ENCODE measurements around the gene CENPT.
"Not testable (repeated sequence)": the region's sequence is repeated elsewhere in the genome, so short reads cannot be mapped to it uniquely, and the experiment has no call there.

The CENPT gene

GRCh38 chr16:67841198-67841815 is 6.2 kb downstream of the CENPT start:
- Histone ChIP-seq H3K27ac (peak overlapping the region; percentile 95; the same call in 1 of the 2 replicates), H3K4me2 (peak overlapping the region; percentile 37), H3K4me1 (peaks cover 38% of the 10 kb centered on the region), H3K9ac (peak overlapping the region; percentile 99), H3K9me3 (no peaks in the 10 kb centered on the region), H3K27me3 (no peaks in the 10 kb centered on the region), H4K20me1 (peaks cover 32% of the 10 kb centered on the region), H3K36me3 (no peaks in the 10 kb centered on the region), H3K4me3 (peak overlapping the region; percentile 87; the same call in 1 of the 2 replicates)
- no peak for TF ChIP-seq Cebpa-rat (IDR thresholded peaks at IDR 0.05)

- H3K36me3 ChIP-seq = no peaks in the 10 kb centered on the region
- H4K20me1 ChIP-seq = peaks cover 2% of the 10 kb centered on the region
- no peak overlapping the region for H3K4me3 ChIP-seq
- H3K4me1 ChIP-seq = peaks cover 17% of the 10 kb centered on the region
- no peak for TF ChIP-seq Cebpa-rat (IDR thresholded peaks at IDR 0.05)
- H3K27me3 ChIP-seq = no peaks in the 10 kb centered on the region
- no peaks in the 10 kb centered on the region for H3K9me3 ChIP-seq
- no peak overlapping the region for H3K4me2 ChIP-seq
- H3K27ac ChIP-seq = no peak overlapping the region
- no peak overlapping the region for H3K9ac ChIP-seq
These were observed 9.7 kb downstream of the CENPT start for GRCh38 chr16:67837811-67838210.

- not testable (repeated sequence) for H3K9ac ChIP-seq, H3K4me3 ChIP-seq, H3K27ac ChIP-seq
These were observed 10.3 kb downstream of the CENPT start for GRCh38 chr16:67837190-67837589.

GRCh38 chr16:67834242-67834614 is 13.3 kb downstream of the CENPT start:
- peak overlapping the region; percentile 90 for H3K4me2 ChIP-seq
- no peaks in the 10 kb centered on the region for H4K20me1 ChIP-seq
- H3K27me3 ChIP-seq = no peaks in the 10 kb centered on the region
- H3K9me3 ChIP-seq = no peaks in the 10 kb centered on the region
- peaks cover 33% of the 10 kb centered on the region for H3K36me3 ChIP-seq
- TF ChIP-seq Cebpa-rat (IDR thresholded peaks at IDR 0.05) = no peak
- H3K9ac ChIP-seq = peak overlapping the region; percentile 94
- peaks cover 29% of the 10 kb centered on the region for H3K4me1 ChIP-seq
- H3K4me3 ChIP-seq = peak overlapping the region; percentile 81
- peak overlapping the region; percentile 89 for H3K27ac ChIP-seq

More at GRCh38 chr16:67837190-67837589, 10.3 kb downstream of the CENPT start:
- H3K4me2 ChIP-seq, H3K9me3 ChIP-seq, H4K20me1 ChIP-seq, H3K36me3 ChIP-seq, H3K27me3 ChIP-seq: not testable (repeated sequence)
- H3K4me1 ChIP-seq = peaks cover 23% of the 10 kb centered on the region

- TF ChIP-seq Cebpa-rat (IDR thresholded peaks at IDR 0.05) = no peak
- H3K9me3 ChIP-seq = no peaks in the 10 kb centered on the region
- H3K9ac ChIP-seq = peak overlapping the region; percentile 94
- peak overlapping the region; percentile 89 for H3K27ac ChIP-seq
- H3K4me2 ChIP-seq = peak overlapping the region; percentile 90
- H4K20me1 ChIP-seq = no peaks in the 10 kb centered on the region
- H3K4me1 ChIP-seq = peaks cover 29% of the 10 kb centered on the region
- no peaks in the 10 kb centered on the region for H3K27me3 ChIP-seq
- H3K36me3 ChIP-seq = peaks cover 39% of the 10 kb centered on the region
- H3K4me3 ChIP-seq = peak overlapping the region; percentile 81
These were observed 13.9 kb downstream of the CENPT start for GRCh38 chr16:67833415-67834241.

GRCh38 chr16:67833030-67833414 is 14.5 kb downstream of the CENPT start:
- Histone ChIP-seq H3K4me1 (peaks cover 29% of the 10 kb centered on the region), H3K27me3 (no peaks in the 10 kb centered on the region), H3K4me3 (peak overlapping the region; percentile 81), H3K36me3 (peaks cover 45% of the 10 kb centered on the region), H3K9me3 (no peaks in the 10 kb centered on the region), H3K4me2 (peak overlapping the region; percentile 90), H4K20me1 (no peaks in the 10 kb centered on the region), H3K9ac (peak overlapping the region; percentile 94), H3K27ac (peak overlapping the region; percentile 89)
- no peak for TF ChIP-seq Cebpa-rat (IDR thresholded peaks at IDR 0.05)

- Histone ChIP-seq H4K20me1 (no peaks in the 10 kb centered on the region), H3K27ac (no peak overlapping the region), H3K27me3 (no peaks in the 10 kb centered on the region), H3K36me3 (peaks cover 68% of the 10 kb centered on the region), H3K4me3 (no peak overlapping the region), H3K9me3 (no peaks in the 10 kb centered on the region), H3K4me1 (peaks cover 39% of the 10 kb centered on the region), H3K9ac (no peak overlapping the region), H3K4me2 (no peak overlapping the region)
- TF ChIP-seq Cebpa-rat (IDR thresholded peaks at IDR 0.05) = no peak
These were observed 18.8 kb downstream of the CENPT start for GRCh38 chr16:67828651-67829050.

- H3K4me3 ChIP-seq = no peak overlapping the region
- H3K9ac ChIP-seq = no peak overlapping the region
- H3K27me3 ChIP-seq = no peaks in the 10 kb centered on the region
- peaks cover 52% of the 10 kb centered on the region for H3K36me3 ChIP-seq
- no peak for TF ChIP-seq Cebpa-rat (IDR thresholded peaks at IDR 0.05)
- H3K4me1 ChIP-seq = peaks cover 16% of the 10 kb centered on the region
- no peak overlapping the region for H3K27ac ChIP-seq
- no peaks in the 10 kb centered on the region for H4K20me1 ChIP-seq
- H3K9me3 ChIP-seq = no peaks in the 10 kb centered on the region
- no peak overlapping the region for H3K4me2 ChIP-seq
These were observed 21.6 kb downstream of the CENPT start for GRCh38 chr16:67825906-67826305.

- peaks cover 16% of the 10 kb centered on the region for H3K4me1 ChIP-seq
These were observed 22.4 kb downstream of the CENPT start for GRCh38 chr16:67825119-67825518.

GRCh38 chr16:67822511-67822910 is 25.0 kb downstream of the CENPT start:
- Histone ChIP-seq H3K27ac (no peak overlapping the region), H3K9ac (no peak overlapping the region), H3K36me3 (peaks cover 18% of the 10 kb centered on the region), H3K9me3 (no peaks in the 10 kb centered on the region), H3K27me3 (no peaks in the 10 kb centered on the region), H3K4me2 (no peak overlapping the region), H3K4me3 (no peak overlapping the region), H4K20me1 (no peaks in the 10 kb centered on the region), H3K4me1 (peaks cover 16% of the 10 kb centered on the region)
- TF ChIP-seq Cebpa-rat (IDR thresholded peaks at IDR 0.05) = no peak

More at GRCh38 chr16:67825119-67825518, 22.4 kb downstream of the CENPT start:
- H3K9me3 ChIP-seq = no peaks in the 10 kb centered on the region
- no peak overlapping the region for H3K9ac ChIP-seq
- H4K20me1 ChIP-seq = no peaks in the 10 kb centered on the region
- H3K27me3 ChIP-seq = no peaks in the 10 kb centered on the region
- no peak overlapping the region for H3K4me2 ChIP-seq
- TF ChIP-seq Cebpa-rat (IDR thresholded peaks at IDR 0.05) = no peak
- H3K4me3 ChIP-seq = no peak overlapping the region
- H3K27ac ChIP-seq = peak overlapping the region; percentile 15; the same call in 1 of the 2 replicates
- peaks cover 44% of the 10 kb centered on the region for H3K36me3 ChIP-seq
